ENCODE data around the gene KIAA1328. TPM values are rescaled to one million over a fixed set of nuclear protein-coding genes. Genes with fewer than 3 reads are reported as not detected.

KIAA1328 gene
- total RNA-seq, 2 donors from 2014 or later, result 9.0 to 13.9 TPM

GRCh38 chr18:37242826-37243560, 414.1 kb downstream of the KIAA1328 start:
- Mint-ChIP-seq H3K36me3 (ENCODE audit: low read depth) (peaks cover 5% of the 10 kb centered on the region), H3K27ac (no peak overlapping the region), H3K27me3 (peaks cover 55% of the 10 kb centered on the region), H3K4me3 (no peak overlapping the region), H3K4me1 (no peaks in the 10 kb centered on the region)
- H3K9me3 ChIP-seq (ENCODE audit: control insufficient read depth, low read length, poor library complexity, severe bottlenecking), result no peaks in the 10 kb centered on the region
- ATAC-seq, result no peak
- no peak for DNase-seq

GRCh38 chr18:37243741-37244140, 414.8 kb downstream of the KIAA1328 start:
- ATAC-seq (no peak), DNase-seq (no peak)
- H3K4me3 Mint-ChIP-seq, result no peak overlapping the region
- H3K27me3 Mint-ChIP-seq, result peaks cover 54% of the 10 kb centered on the region
- H3K9me3 ChIP-seq (ENCODE audit: control insufficient read depth, low read length, poor library complexity, severe bottlenecking), result no peaks in the 10 kb centered on the region
- no peak overlapping the region for H3K27ac Mint-ChIP-seq
- H3K36me3 Mint-ChIP-seq (ENCODE audit: low read depth), result peaks cover 5% of the 10 kb centered on the region
- H3K4me1 Mint-ChIP-seq, result no peaks in the 10 kb centered on the region

- no peak for DNase-seq
- no peaks in the 10 kb centered on the region for H3K4me1 Mint-ChIP-seq
- ATAC-seq, result no peak
- H3K27me3 Mint-ChIP-seq, result peaks cover 50% of the 10 kb centered on the region
- no peaks in the 10 kb centered on the region for H3K9me3 ChIP-seq (ENCODE audit: control insufficient read depth, low read length, poor library complexity, severe bottlenecking)
- peaks cover 5% of the 10 kb centered on the region for H3K36me3 Mint-ChIP-seq (ENCODE audit: low read depth)
- no peak overlapping the region for H3K27ac Mint-ChIP-seq
- no peak overlapping the region for H3K4me3 Mint-ChIP-seq
Measured at GRCh38 chr18:37244618-37245017, 415.7 kb downstream of the KIAA1328 start.

GRCh38 chr18:37246779-37247340, 417.9 kb downstream of the KIAA1328 start:
- ATAC-seq, result no peak
- no peak for DNase-seq
- H3K4me3 Mint-ChIP-seq, result no peak overlapping the region
- H3K27me3 Mint-ChIP-seq, result peaks cover 50% of the 10 kb centered on the region
- H3K36me3 Mint-ChIP-seq (ENCODE audit: low read depth), result peaks cover 5% of the 10 kb centered on the region
- no peaks in the 10 kb centered on the region for H3K9me3 ChIP-seq (ENCODE audit: control insufficient read depth, low read length, poor library complexity, severe bottlenecking)
- H3K4me1 Mint-ChIP-seq, result no peaks in the 10 kb centered on the region
- no peak overlapping the region for H3K27ac Mint-ChIP-seq

- no peaks in the 10 kb centered on the region for H3K9me3 ChIP-seq (ENCODE audit: control insufficient read depth, low read length, poor library complexity, severe bottlenecking)
- no peak for ATAC-seq
- no peak for DNase-seq
- H3K36me3 Mint-ChIP-seq (ENCODE audit: low read depth), result peaks cover 6% of the 10 kb centered on the region
- H3K27ac Mint-ChIP-seq, result no peak overlapping the region
- H3K27me3 Mint-ChIP-seq, result peaks cover 50% of the 10 kb centered on the region
- H3K4me3 Mint-ChIP-seq, result no peak overlapping the region
- no peaks in the 10 kb centered on the region for H3K4me1 Mint-ChIP-seq
Measured at GRCh38 chr18:37247497-37248161, 418.7 kb downstream of the KIAA1328 start.

GRCh38 chr18:37248281-37248680, 419.4 kb downstream of the KIAA1328 start:
- Mint-ChIP-seq H3K27ac (no peak overlapping the region), H3K36me3 (ENCODE audit: low read depth) (peaks cover 4% of the 10 kb centered on the region), H3K4me1 (no peaks in the 10 kb centered on the region), H3K4me3 (no peak overlapping the region), H3K27me3 (peaks cover 51% of the 10 kb centered on the region)
- DNase-seq (no peak), ATAC-seq (no peak)
- H3K9me3 ChIP-seq (ENCODE audit: control insufficient read depth, low read length, poor library complexity, severe bottlenecking), result no peaks in the 10 kb centered on the region

GRCh38 chr18:37249171-37249886, 420.4 kb downstream of the KIAA1328 start:
- ATAC-seq, result no peak
- H3K4me3 Mint-ChIP-seq, result no peak overlapping the region
- H3K9me3 ChIP-seq (ENCODE audit: control insufficient read depth, low read length, poor library complexity, severe bottlenecking), result no peaks in the 10 kb centered on the region
- no peak overlapping the region for H3K27ac Mint-ChIP-seq
- peaks cover 51% of the 10 kb centered on the region for H3K27me3 Mint-ChIP-seq
- H3K4me1 Mint-ChIP-seq, result no peaks in the 10 kb centered on the region
- peaks cover 4% of the 10 kb centered on the region for H3K36me3 Mint-ChIP-seq (ENCODE audit: low read depth)
- DNase-seq, result no peak

GRCh38 chr18:37249895-37250618, 421.1 kb downstream of the KIAA1328 start:
- no peak overlapping the region for H3K27ac Mint-ChIP-seq
- no peaks in the 10 kb centered on the region for H3K9me3 ChIP-seq (ENCODE audit: control insufficient read depth, low read length, poor library complexity, severe bottlenecking)
- DNase-seq (no peak), ATAC-seq (no peak)
- H3K36me3 Mint-ChIP-seq (ENCODE audit: low read depth), result peaks cover 4% of the 10 kb centered on the region
- peaks cover 53% of the 10 kb centered on the region for H3K27me3 Mint-ChIP-seq
- H3K4me1 Mint-ChIP-seq, result peaks cover 4% of the 10 kb centered on the region
- H3K4me3 Mint-ChIP-seq, result no peak overlapping the region

GRCh38 chr18:37251679-37252078, 422.8 kb downstream of the KIAA1328 start:
- DNase-seq, result no peak
- H3K27me3 Mint-ChIP-seq, result peaks cover 58% of the 10 kb centered on the region
- H3K4me1 Mint-ChIP-seq, result peaks cover 6% of the 10 kb centered on the region
- no peak overlapping the region for H3K4me3 Mint-ChIP-seq
- H3K27ac Mint-ChIP-seq, result no peak overlapping the region
- H3K9me3 ChIP-seq (ENCODE audit: control insufficient read depth, low read length, poor library complexity, severe bottlenecking), result no peaks in the 10 kb centered on the region
- peaks cover 7% of the 10 kb centered on the region for H3K36me3 Mint-ChIP-seq (ENCODE audit: low read depth)
- ATAC-seq, result no peak

- Mint-ChIP-seq H3K4me3 (peak overlapping the region; percentile 46), H3K4me1 (peaks cover 6% of the 10 kb centered on the region)
Measured at GRCh38 chr18:37252342-37252741, 423.4 kb downstream of the KIAA1328 start.

GRCh38 chr18:37252854-37253393, 424.0 kb downstream of the KIAA1328 start:
- Mint-ChIP-seq H3K27ac (no peak overlapping the region), H3K36me3 (ENCODE audit: low read depth) (peaks cover 7% of the 10 kb centered on the region), H3K27me3 (peaks cover 64% of the 10 kb centered on the region), H3K4me3 (peak overlapping the region; percentile 46), H3K4me1 (peaks cover 6% of the 10 kb centered on the region)
- DNase-seq, result no peak
- H3K9me3 ChIP-seq (ENCODE audit: control insufficient read depth, low read length, poor library complexity, severe bottlenecking), result no peaks in the 10 kb centered on the region
- ATAC-seq, result no peak

More at GRCh38 chr18:37252342-37252741, 423.4 kb downstream of the KIAA1328 start:
- DNase-seq, result no peak
- Mint-ChIP-seq H3K27me3 (peaks cover 63% of the 10 kb centered on the region), H3K36me3 (ENCODE audit: low read depth) (peaks cover 7% of the 10 kb centered on the region), H3K27ac (no peak overlapping the region)
- no peak for ATAC-seq
- no peaks in the 10 kb centered on the region for H3K9me3 ChIP-seq (ENCODE audit: control insufficient read depth, low read length, poor library complexity, severe bottlenecking)

GRCh38 chr18:37253394-37254235, 424.7 kb downstream of the KIAA1328 start:
- no peak for ATAC-seq
- Mint-ChIP-seq H3K4me3 (no peak overlapping the region), H3K27me3 (peaks cover 71% of the 10 kb centered on the region)

More at GRCh38 chr18:37253394-37254235, 424.7 kb downstream of the KIAA1328 start:
- DNase-seq, result no peak
- H3K36me3 Mint-ChIP-seq (ENCODE audit: low read depth), result peaks cover 7% of the 10 kb centered on the region
- H3K27ac Mint-ChIP-seq, result no peak overlapping the region
- H3K4me1 Mint-ChIP-seq, result peaks cover 6% of the 10 kb centered on the region
- no peaks in the 10 kb centered on the region for H3K9me3 ChIP-seq (ENCODE audit: control insufficient read depth, low read length, poor library complexity, severe bottlenecking)
